GM21717 (cell line): ENCODE results near the gene NTRK1.

ENCODE experiments used
- ATAC-seq: cut with Tn5 transposase; IDR thresholded peaks from one replicate; pipeline ENCODE4 v1.9.1; 2021; ENCODE audit warnings: mild to moderate bottlenecking, moderate library complexity; ENCODE audit not compliant: unreplicated experiment

Gene NTRK1

DNA sequence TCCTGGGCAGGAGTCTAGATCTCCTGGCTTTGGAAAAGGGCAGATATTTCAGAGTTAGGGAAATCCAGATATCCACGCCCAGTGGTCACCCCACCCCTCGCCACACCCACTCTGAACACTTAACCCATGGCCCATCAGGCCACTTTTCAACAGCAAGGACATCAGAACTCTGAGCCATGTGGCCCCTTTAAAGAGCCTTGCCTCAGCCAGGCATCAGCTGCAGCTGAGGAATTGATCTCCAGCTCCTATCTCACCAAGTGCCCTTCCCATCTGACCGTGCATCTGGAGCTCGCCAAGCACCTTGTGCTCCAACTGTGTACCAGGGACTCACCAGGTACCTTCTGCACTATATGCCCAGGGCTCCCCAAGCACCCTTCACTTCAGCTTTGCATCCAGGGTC, 23.8 kb upstream of the NTRK1 start:
- no peak for ATAC-seq

DNA sequence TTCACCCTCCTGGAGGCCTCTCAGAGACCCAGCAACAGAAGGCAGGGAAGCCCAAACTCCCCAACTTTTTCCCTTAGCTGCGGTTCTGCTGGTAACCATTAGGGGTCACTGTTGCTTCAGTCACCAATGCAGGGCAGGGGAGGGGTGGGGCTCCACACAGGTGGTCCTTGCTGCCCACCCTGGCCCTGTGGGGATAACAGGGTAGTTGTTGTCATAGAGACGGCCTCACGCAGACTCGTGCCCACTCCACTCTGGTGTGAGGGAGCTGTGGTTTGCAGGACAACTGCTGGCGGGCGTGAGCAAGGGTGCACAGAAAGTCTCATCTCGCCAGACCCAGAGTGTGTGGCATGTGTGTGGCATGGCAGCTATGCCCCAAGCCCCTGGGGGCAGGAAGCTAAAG, 21.7 kb upstream of the NTRK1 start:
- ATAC-seq = no peak

GRCh38 chr1:156839426-156840109, 21.1 kb upstream of the NTRK1 start:
- no peak for ATAC-seq

DNA sequence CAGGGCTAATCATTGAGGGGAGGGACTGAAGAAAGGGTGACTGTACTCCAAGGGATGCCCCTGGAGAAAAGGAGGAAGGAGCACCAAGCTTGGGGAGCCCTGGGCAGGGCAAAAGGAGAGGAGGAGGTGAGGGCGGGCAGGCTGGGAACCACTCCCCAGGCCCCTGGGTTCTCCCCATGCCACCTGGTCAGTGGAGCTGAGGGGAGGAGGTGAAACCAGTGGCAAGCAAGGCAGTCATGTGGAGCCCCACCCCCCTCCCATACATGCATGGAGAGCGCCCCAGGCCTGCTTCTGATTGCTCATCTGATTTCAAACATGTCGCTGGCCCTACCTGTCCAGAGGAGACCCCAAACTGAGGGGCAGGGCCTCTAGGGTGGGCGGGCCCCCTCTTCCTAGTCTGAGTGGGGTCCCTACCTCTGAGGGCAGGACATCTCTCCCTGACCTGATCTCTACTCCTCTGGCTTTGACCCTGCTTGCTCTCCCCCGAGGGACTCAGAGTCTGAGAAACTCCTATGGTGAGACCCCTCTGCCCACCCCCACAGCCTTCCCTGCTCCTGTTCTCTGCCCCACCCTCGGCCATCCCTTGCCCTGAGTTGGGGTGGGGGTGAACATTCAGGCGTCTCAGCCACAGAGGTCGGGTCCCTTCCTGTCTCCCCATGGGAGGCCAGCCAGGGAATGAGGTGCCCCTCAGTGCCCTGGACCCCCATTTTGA, 20.3 kb upstream of the NTRK1 start:
- no peak for ATAC-seq

DNA sequence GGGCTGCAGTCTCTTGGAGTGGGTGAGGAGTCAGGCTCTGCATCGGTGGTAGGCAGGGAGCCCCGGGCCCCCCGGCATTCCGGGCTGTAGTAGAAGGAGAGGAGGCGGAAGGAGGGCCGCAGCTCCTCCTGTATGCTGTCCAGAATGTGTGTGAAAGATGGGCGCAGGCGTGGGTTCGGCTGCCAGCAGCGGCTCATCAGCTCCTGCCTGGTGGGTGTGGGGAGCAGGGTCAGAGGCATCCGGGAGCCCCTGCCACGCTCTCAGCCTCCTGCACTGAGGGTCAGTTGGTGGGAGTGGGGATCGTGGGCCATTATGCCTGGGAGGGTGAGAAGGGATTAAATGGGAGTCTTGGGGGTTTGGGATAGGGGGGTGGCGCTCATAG, 19.8 kb upstream of the NTRK1 start:
- ATAC-seq = no peak

- ATAC-seq = no peak
These were observed 19.3 kb upstream of the NTRK1 start for GRCh38 chr1:156841295-156841855.

GRCh38 chr1:156842618-156843300, 17.9 kb upstream of the NTRK1 start:
- no peak for ATAC-seq

- no peak for ATAC-seq
These were observed 16.6 kb upstream of the NTRK1 start for GRCh38 chr1:156844102-156844501.

- ATAC-seq = no peak
These were observed 16.0 kb upstream of the NTRK1 start for GRCh38 chr1:156844638-156845037.

GRCh38 chr1:156845055-156845952, 15.4 kb upstream of the NTRK1 start:
- no peak for ATAC-seq

GRCh38 chr1:156845953-156846545, 14.6 kb upstream of the NTRK1 start:
- ATAC-seq = no peak

GRCh38 chr1:156846643-156847042, 14.0 kb upstream of the NTRK1 start:
- ATAC-seq = no peak

DNA sequence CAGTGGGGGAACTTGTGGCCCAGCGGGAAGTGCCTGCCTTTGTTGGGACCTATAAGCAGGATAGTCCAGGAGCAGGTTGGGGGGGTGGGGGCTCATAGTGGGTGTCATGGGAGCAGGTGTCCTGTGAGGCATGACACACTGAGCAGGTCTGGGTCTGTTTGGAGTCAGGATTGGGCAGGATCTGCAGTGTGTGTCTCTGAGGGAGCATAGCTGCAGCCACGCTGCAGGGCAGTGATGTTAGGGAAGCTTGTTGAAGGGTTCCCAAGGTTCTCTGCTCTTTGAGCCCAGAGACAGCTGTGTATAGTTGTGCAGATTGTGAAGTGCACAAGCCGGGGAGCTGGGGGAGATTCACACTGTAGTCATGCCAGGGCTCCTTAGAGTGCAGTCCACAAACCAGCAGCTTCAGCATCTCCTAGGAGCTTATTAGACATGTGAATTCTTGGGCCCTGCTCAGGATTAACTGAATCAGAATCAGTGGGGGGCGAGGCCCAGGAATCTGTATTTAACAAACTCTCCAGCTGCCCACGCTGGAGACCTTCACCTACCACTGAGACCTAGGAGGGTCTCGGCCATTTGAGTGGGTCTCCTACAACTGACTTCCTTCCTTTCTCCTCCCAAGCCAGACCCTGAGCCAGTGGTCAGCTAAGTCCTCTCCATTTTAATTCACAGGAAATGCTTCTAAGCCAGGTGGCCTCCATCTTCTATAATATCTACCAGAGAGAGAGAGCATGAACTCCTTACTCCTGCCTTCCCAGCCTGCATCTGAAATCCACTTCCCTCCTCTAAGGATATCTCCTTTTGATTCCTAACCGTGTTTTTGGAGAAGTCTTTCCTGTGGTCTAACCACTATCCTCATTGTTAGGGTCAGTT, 12.8 kb upstream of the NTRK1 start:
- no peak for ATAC-seq

- ATAC-seq = no peak
These were observed 12.1 kb upstream of the NTRK1 start for GRCh38 chr1:156848461-156849150.

- no peak for ATAC-seq
These were observed 11.5 kb upstream of the NTRK1 start for GRCh38 chr1:156849151-156849496.

DNA sequence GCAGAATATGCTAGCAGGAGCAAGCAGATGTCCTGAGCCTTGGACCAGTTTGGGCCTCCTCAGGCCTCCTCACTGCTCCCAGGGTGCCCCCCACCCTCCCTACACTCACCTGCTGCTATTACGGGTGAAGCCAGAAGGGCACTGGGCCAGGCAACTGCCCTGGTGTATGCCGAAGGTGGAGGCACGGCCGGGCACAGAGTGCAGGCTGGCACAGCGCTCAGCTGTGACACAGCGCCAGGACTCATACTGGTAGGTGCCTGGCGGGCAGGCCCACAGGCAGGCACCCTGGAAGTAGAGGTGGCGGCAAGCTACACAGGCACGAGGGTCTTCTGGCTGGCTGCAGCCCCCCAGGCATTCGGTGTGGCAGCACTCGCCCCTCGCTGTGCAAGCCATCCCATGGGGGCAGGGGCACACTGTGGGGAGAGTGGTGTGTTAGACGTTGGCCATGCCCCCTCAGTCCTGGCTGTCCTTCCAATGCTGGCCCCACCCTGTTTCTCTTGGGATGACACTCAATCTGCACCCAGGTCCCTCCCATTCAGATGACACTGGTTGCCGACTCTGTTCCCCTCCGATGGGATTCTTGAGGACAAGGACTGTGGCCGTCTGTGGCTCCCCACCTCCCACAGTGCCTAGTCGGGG, 8.8 kb upstream of the NTRK1 start:
- ATAC-seq = no peak

- no peak for ATAC-seq
These were observed 8.2 kb upstream of the NTRK1 start for GRCh38 chr1:156852418-156852874.

DNA sequence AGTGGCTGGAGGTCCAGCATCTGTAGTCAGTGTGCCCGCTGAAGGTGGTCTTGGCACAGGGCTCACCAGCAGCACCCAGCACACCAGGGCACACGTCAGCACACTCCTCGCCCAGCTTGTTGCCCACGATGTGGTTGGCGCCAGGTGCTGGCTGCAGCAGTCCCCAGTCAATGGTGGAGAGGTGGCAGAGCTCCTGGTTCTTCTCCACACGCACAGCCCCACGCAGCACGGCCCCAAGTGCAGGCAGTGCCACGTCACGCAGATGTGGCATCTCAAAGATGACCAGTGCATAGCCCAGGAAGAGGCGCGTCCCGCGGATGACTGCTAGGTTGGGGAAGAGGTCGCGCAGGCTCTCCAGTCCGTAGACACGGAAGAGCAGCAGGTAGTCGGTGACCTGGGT, 6.9 kb upstream of the NTRK1 start:
- ATAC-seq = no peak
